Measurements from ENCODE around the gene NECAB3.

DNA sequence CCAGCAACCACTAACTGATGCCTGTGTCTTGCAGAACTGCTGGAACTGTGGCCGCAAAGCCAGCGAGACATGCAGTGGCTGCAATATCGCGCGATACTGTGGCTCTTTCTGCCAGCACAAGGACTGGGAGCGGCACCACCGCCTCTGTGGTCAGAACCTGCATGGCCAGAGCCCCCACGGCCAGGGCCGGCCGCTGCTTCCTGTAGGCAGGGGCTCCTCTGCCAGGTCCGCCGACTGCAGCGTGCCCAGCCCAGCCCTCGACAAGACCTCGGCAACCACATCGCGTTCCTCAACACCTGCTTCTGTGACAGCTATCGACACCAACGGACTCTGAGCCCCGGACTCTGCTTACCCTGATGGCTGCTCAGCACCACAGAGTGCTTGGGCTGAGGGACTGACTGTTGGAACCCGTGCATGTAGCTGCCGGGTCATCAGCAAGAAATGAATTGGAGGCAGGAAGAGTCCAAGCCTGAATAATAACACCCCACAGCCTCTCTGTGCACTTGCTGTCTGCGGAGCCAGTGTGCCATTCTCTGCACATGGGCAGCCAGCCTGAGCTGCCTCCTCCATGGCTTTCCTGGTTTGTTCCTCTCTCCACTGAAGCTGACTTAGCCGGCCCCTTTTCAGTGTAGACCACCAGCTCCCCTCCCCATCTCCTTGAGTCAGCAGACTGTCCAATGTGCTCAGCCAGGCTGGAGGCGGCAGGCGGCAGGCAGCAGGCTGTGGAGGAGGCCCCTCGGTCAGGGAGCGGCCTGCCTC, 29.7 kb downstream of the NECAB3 start:
- TF ChIP-seq, protein P1, sequence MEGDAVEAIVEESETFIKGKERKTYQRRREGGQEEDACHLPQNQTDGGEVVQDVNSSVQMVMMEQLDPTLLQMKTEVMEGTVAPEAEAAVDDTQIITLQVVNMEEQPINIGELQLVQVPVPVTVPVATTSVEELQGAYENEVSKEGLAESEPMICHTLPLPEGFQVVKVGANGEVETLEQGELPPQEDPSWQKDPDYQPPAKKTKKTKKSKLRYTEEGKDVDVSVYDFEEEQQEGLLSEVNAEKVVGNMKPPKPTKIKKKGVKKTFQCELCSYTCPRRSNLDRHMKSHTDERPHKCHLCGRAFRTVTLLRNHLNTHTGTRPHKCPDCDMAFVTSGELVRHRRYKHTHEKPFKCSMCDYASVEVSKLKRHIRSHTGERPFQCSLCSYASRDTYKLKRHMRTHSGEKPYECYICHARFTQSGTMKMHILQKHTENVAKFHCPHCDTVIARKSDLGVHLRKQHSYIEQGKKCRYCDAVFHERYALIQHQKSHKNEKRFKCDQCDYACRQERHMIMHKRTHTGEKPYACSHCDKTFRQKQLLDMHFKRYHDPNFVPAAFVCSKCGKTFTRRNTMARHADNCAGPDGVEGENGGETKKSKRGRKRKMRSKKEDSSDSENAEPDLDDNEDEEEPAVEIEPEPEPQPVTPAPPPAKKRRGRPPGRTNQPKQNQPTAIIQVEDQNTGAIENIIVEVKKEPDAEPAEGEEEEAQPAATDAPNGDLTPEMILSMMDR (conservative IDR thresholded peaks at IDR 0.05; ENCODE audit: low read depth, low read length): no peak
- TF ChIP-seq RFX5 (IDR thresholded peaks at IDR 0.05; ENCODE audit: low read depth, low read length) (no peak), FOS (IDR thresholded peaks at IDR 0.05; ENCODE audit: low read depth, low read length) (no peak), POLR2A (IDR thresholded peaks at IDR 0.05; ENCODE audit: low read depth, low read length) (no peak), BHLHE40 (IDR thresholded peaks at IDR 0.05; ENCODE audit: low read depth, low read length) (no peak), SMC3 (IDR thresholded peaks at IDR 0.05; ENCODE audit: low read depth, low read length) (no peak), CHD1 (IDR thresholded peaks at IDR 0.05; ENCODE audit: low read depth, low read length) (no peak), MXI1 (IDR thresholded peaks at IDR 0.05; ENCODE audit: borderline replicate concordance, low read depth, low read length) (no peak), CEBPB (IDR thresholded peaks at IDR 0.05; ENCODE audit: low read depth, low read length) (no peak)
- TF ChIP-seq, protein P2, sequence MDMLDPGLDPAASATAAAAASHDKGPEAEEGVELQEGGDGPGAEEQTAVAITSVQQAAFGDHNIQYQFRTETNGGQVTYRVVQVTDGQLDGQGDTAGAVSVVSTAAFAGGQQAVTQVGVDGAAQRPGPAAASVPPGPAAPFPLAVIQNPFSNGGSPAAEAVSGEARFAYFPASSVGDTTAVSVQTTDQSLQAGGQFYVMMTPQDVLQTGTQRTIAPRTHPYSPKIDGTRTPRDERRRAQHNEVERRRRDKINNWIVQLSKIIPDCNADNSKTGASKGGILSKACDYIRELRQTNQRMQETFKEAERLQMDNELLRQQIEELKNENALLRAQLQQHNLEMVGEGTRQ (IDR thresholded peaks at IDR 0.05; ENCODE audit: low read depth, low read length): no peak
- TF ChIP-seq, protein P3, sequence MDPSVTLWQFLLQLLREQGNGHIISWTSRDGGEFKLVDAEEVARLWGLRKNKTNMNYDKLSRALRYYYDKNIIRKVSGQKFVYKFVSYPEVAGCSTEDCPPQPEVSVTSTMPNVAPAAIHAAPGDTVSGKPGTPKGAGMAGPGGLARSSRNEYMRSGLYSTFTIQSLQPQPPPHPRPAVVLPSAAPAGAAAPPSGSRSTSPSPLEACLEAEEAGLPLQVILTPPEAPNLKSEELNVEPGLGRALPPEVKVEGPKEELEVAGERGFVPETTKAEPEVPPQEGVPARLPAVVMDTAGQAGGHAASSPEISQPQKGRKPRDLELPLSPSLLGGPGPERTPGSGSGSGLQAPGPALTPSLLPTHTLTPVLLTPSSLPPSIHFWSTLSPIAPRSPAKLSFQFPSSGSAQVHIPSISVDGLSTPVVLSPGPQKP (IDR thresholded peaks at IDR 0.05; ENCODE audit: borderline replicate concordance, low read depth, low read length): no peak

Measured in IMR-90 (cell line).